Ovary (tissue), 3 donors: ENCODE measurements around the gene REEP6.

Experiments used
- POLR2A ChIP-seq: fragments of 450-650 bp; IDR thresholded peaks from one replicate; pipeline ENCODE4 v1.6.1; 2017; ENCODE audit warnings: antibody characterized with exemption, mild to moderate bottlenecking, moderate library complexity
- TF ChIP-seq, protein P1 (sequence below), 3 donors: fragments of 450-650 bp in 2 of 3; fragments of 200-600 bp in 1 of 3; IDR thresholded peaks; one replicate each; pipeline versions ENCODE4 v1.5.1 to v1.8.0; 2016 to 2022; ENCODE audit warnings: antibody characterized with exemption in 3 of 3, mild to moderate bottlenecking in 1 of 3
- donor health status: DM: no; HTN: no; CAD: no.

- TF ChIP-seq, protein P1, sequence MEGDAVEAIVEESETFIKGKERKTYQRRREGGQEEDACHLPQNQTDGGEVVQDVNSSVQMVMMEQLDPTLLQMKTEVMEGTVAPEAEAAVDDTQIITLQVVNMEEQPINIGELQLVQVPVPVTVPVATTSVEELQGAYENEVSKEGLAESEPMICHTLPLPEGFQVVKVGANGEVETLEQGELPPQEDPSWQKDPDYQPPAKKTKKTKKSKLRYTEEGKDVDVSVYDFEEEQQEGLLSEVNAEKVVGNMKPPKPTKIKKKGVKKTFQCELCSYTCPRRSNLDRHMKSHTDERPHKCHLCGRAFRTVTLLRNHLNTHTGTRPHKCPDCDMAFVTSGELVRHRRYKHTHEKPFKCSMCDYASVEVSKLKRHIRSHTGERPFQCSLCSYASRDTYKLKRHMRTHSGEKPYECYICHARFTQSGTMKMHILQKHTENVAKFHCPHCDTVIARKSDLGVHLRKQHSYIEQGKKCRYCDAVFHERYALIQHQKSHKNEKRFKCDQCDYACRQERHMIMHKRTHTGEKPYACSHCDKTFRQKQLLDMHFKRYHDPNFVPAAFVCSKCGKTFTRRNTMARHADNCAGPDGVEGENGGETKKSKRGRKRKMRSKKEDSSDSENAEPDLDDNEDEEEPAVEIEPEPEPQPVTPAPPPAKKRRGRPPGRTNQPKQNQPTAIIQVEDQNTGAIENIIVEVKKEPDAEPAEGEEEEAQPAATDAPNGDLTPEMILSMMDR (IDR thresholded peaks at IDR 0.05): no peak
- TF ChIP-seq POLR2A: no peak
These were observed 22.1 kb upstream of the REEP6 start for GRCh38 chr19:1468821-1469254.
